ENCODE results near the gene UST.

UST gene

GRCh38 chr6:148984531-148985056 is 237.8 kb downstream of the UST start:
- ChIA-PET CTCF (no interaction called here), POLR2A (no interaction called here)
- no peak for DNase-seq (ENCODE audit: extremely low spot score)
- no peak for TF ChIP-seq BHLHE40 (IDR thresholded peaks at IDR 0.05; ENCODE audit: borderline replicate concordance)
- TF ChIP-seq FOXM1 (IDR thresholded peaks at IDR 0.05; ENCODE audit: borderline replicate concordance), result no peak
- TF ChIP-seq TARDBP (IDR thresholded peaks at IDR 0.05), result no peak
- TF ChIP-seq L3MBTL2 (conservative IDR thresholded peaks at IDR 0.05), result no peak
- TF ChIP-seq FOXA1 (IDR thresholded peaks at IDR 0.05), result no peak
- no peak for TF ChIP-seq SP1 (IDR thresholded peaks at IDR 0.05)
- TF ChIP-seq NFRKB (IDR thresholded peaks at IDR 0.05), result no peak
- no peak for TF ChIP-seq SUZ12 (IDR thresholded peaks at IDR 0.05)
- no peak for TF ChIP-seq PKNOX1 (IDR thresholded peaks at IDR 0.05)
- TF ChIP-seq FOXK2 (IDR thresholded peaks at IDR 0.05), result no peak
- TF ChIP-seq ZNF384 (IDR thresholded peaks at IDR 0.05), result no peak
- no peak for TF ChIP-seq ELF4 (IDR thresholded peaks at IDR 0.05)
- no peak for TF ChIP-seq CTBP1 (IDR thresholded peaks at IDR 0.05; ENCODE audit: borderline replicate concordance)
- TF ChIP-seq ARNT (IDR thresholded peaks at IDR 0.05), result no peak
- no peak for TF ChIP-seq HDGF (IDR thresholded peaks at IDR 0.05; ENCODE audit: borderline replicate concordance)
- TF ChIP-seq LEF1 (IDR thresholded peaks at IDR 0.05; ENCODE audit: borderline replicate concordance), result no peak

- TF ChIP-seq SUZ12 (IDR thresholded peaks at IDR 0.05) (no peak), L3MBTL2 (conservative IDR thresholded peaks at IDR 0.05) (no peak), ELF4 (IDR thresholded peaks at IDR 0.05) (no peak)
- ChIA-PET CTCF (no interaction called here), POLR2A (no interaction called here)
- DNase-seq (ENCODE audit: extremely low spot score), result no peak
Measured at GRCh38 chr6:148985499-148985898, 238.7 kb downstream of the UST start.

GRCh38 chr6:148986608-148987007 is 239.8 kb downstream of the UST start:
- POLR2A ChIA-PET, result no interaction called here
- no peak for DNase-seq (ENCODE audit: extremely low spot score)
- CTCF ChIA-PET, result no interaction called here
- TF ChIP-seq LEF1 (IDR thresholded peaks at IDR 0.05; ENCODE audit: borderline replicate concordance) (no peak), ZNF384 (IDR thresholded peaks at IDR 0.05) (no peak), L3MBTL2 (conservative IDR thresholded peaks at IDR 0.05) (no peak), PKNOX1 (IDR thresholded peaks at IDR 0.05) (no peak), FOXK2 (IDR thresholded peaks at IDR 0.05) (no peak), CTBP1 (IDR thresholded peaks at IDR 0.05; ENCODE audit: borderline replicate concordance) (no peak), ARNT (IDR thresholded peaks at IDR 0.05) (no peak), FOXA1 (IDR thresholded peaks at IDR 0.05) (no peak), NFRKB (IDR thresholded peaks at IDR 0.05) (no peak), SP1 (IDR thresholded peaks at IDR 0.05) (no peak), TARDBP (IDR thresholded peaks at IDR 0.05) (no peak), HDGF (IDR thresholded peaks at IDR 0.05; ENCODE audit: borderline replicate concordance) (no peak), FOXM1 (IDR thresholded peaks at IDR 0.05; ENCODE audit: borderline replicate concordance) (no peak), BHLHE40 (IDR thresholded peaks at IDR 0.05; ENCODE audit: borderline replicate concordance) (no peak), ELF4 (IDR thresholded peaks at IDR 0.05) (no peak), SUZ12 (IDR thresholded peaks at IDR 0.05) (no peak)

GRCh38 chr6:148987982-148988381 is 241.2 kb downstream of the UST start:
- no peak for DNase-seq (ENCODE audit: extremely low spot score)
- ChIA-PET CTCF (no interaction called here), POLR2A (no interaction called here)
- TF ChIP-seq BHLHE40 (IDR thresholded peaks at IDR 0.05; ENCODE audit: borderline replicate concordance), result no peak

- ChIA-PET POLR2A (interaction anchor here (0.7 kb wide), 1 partner anchor 337 kb away, joined by 3 read pairs; no protein-coding TSS in a partner anchor), CTCF (interaction anchor here (0.5 to 0.6 kb wide), 2 partner anchors 417 to 643 kb away, joined by 3 to 4 read pairs; no protein-coding TSS in a partner anchor)
- DNase-seq (ENCODE audit: extremely low spot score), result no peak
- TF ChIP-seq BHLHE40 (IDR thresholded peaks at IDR 0.05; ENCODE audit: borderline replicate concordance) (no peak), NFRKB (IDR thresholded peaks at IDR 0.05) (no peak), ARNT (IDR thresholded peaks at IDR 0.05) (no peak), FOXK2 (IDR thresholded peaks at IDR 0.05) (no peak), FOXM1 (IDR thresholded peaks at IDR 0.05; ENCODE audit: borderline replicate concordance) (no peak), FOXA1 (IDR thresholded peaks at IDR 0.05) (no peak), SUZ12 (IDR thresholded peaks at IDR 0.05) (no peak), SP1 (IDR thresholded peaks at IDR 0.05) (no peak), HDGF (IDR thresholded peaks at IDR 0.05; ENCODE audit: borderline replicate concordance) (no peak), LEF1 (IDR thresholded peaks at IDR 0.05; ENCODE audit: borderline replicate concordance) (no peak), PKNOX1 (IDR thresholded peaks at IDR 0.05) (no peak), TARDBP (IDR thresholded peaks at IDR 0.05) (no peak), L3MBTL2 (conservative IDR thresholded peaks at IDR 0.05) (no peak), CTBP1 (IDR thresholded peaks at IDR 0.05; ENCODE audit: borderline replicate concordance) (no peak), ZNF384 (IDR thresholded peaks at IDR 0.05) (no peak)
Measured at GRCh38 chr6:148989585-148989984, 242.8 kb downstream of the UST start.

- ChIA-PET CTCF (no interaction called here), POLR2A (no interaction called here)
- DNase-seq (ENCODE audit: extremely low spot score), result no peak
- TF ChIP-seq HDGF (IDR thresholded peaks at IDR 0.05; ENCODE audit: borderline replicate concordance) (no peak), L3MBTL2 (conservative IDR thresholded peaks at IDR 0.05) (no peak), TARDBP (IDR thresholded peaks at IDR 0.05) (no peak)
Measured at GRCh38 chr6:148990403-148990802, 243.6 kb downstream of the UST start.

GRCh38 chr6:148996815-148997214 is 250.0 kb downstream of the UST start:
- ChIA-PET POLR2A (no interaction called here), CTCF (no interaction called here)
- no peak for DNase-seq (ENCODE audit: extremely low spot score)
- TF ChIP-seq FOXM1 (IDR thresholded peaks at IDR 0.05; ENCODE audit: borderline replicate concordance), result no peak
- TF ChIP-seq FOXK2 (IDR thresholded peaks at IDR 0.05), result no peak
- TF ChIP-seq SP1 (IDR thresholded peaks at IDR 0.05), result no peak
- no peak for TF ChIP-seq ARNT (IDR thresholded peaks at IDR 0.05)
- TF ChIP-seq BHLHE40 (IDR thresholded peaks at IDR 0.05; ENCODE audit: borderline replicate concordance), result no peak
- no peak for TF ChIP-seq CTBP1 (IDR thresholded peaks at IDR 0.05; ENCODE audit: borderline replicate concordance)
- TF ChIP-seq L3MBTL2 (conservative IDR thresholded peaks at IDR 0.05), result no peak
- TF ChIP-seq HDGF (IDR thresholded peaks at IDR 0.05; ENCODE audit: borderline replicate concordance), result no peak
- TF ChIP-seq NFRKB (IDR thresholded peaks at IDR 0.05), result no peak
- TF ChIP-seq ZNF384 (IDR thresholded peaks at IDR 0.05), result no peak
- TF ChIP-seq PKNOX1 (IDR thresholded peaks at IDR 0.05), result no peak
- TF ChIP-seq SUZ12 (IDR thresholded peaks at IDR 0.05), result no peak
- no peak for TF ChIP-seq ELF4 (IDR thresholded peaks at IDR 0.05)
